ENCODE measurements around the gene USP16. TPM values are rescaled to one million over a fixed set of nuclear protein-coding genes. Genes with fewer than 3 reads are reported as not detected.

USP16 gene
- total RNA-seq, 1 experiment from 2014 or later, result 24.6 TPM

GRCh38 chr21:29078869-29079767, 54.6 kb downstream of the USP16 start:
- TF ChIP-seq EZH2 (IDR thresholded peaks at IDR 0.05; ENCODE audit: low read depth) (no peak), CTCF (conservative IDR thresholded peaks at IDR 0.05) (no peak)
- H2AFZ ChIP-seq, result no peak overlapping the region
- H3K79me2 ChIP-seq (ENCODE audit: low read depth), result no peaks in the 10 kb centered on the region
- no TSS peak for BruUV-seq (replicated peaks)
- intact Hi-C loops (cut with micrococcal nuclease; ENCODE audit: unreplicated experiment), result no loop called here
- H3K9me3 ChIP-seq (ENCODE audit: insufficient read depth, low read depth), result no peaks in the 10 kb centered on the region
- H4K20me1 ChIP-seq (ENCODE audit: insufficient read depth), result no peaks in the 10 kb centered on the region
- H3K4me3 ChIP-seq, result no peak overlapping the region
- H3K27ac ChIP-seq, result no peak overlapping the region
- no peak for DNase-seq
- POLR2A ChIA-PET (ENCODE audit: unreplicated experiment), result no interaction called here
- 0 out of 2 replicates have a peak, but pooled peaks cover 7% of the 10 kb centered on the region for H3K4me1 ChIP-seq (replicated peaks; ENCODE audit: insufficient read depth)
- no peak overlapping the region for H3K4me2 ChIP-seq
- H3K36me3 ChIP-seq (ENCODE audit: low read depth), result no peaks in the 10 kb centered on the region
- CTCF ChIA-PET, result no interaction called here
- no peaks in the 10 kb centered on the region for H3K27me3 ChIP-seq (ENCODE audit: insufficient read depth, low read depth)
- H3F3A ChIP-seq (ENCODE audit: insufficient read depth, low read depth), result peaks cover 8% of the 10 kb centered on the region
- no peaks in the 10 kb centered on the region for H3K9me2 ChIP-seq (ENCODE audit: insufficient read depth)

- H3K4me1 ChIP-seq (replicated peaks; ENCODE audit: insufficient read depth), result 0 out of 2 replicates have a peak, but pooled peaks cover 3% of the 10 kb centered on the region
- no peak overlapping the region for H2AFZ ChIP-seq
- no peaks in the 10 kb centered on the region for H3K9me3 ChIP-seq (ENCODE audit: insufficient read depth, low read depth)
- TF ChIP-seq EZH2 (IDR thresholded peaks at IDR 0.05; ENCODE audit: low read depth), result no peak
- TF ChIP-seq CTCF (conservative IDR thresholded peaks at IDR 0.05), result no peak
- H3F3A ChIP-seq (ENCODE audit: insufficient read depth, low read depth), result peaks cover 8% of the 10 kb centered on the region
- H3K4me3 ChIP-seq, result no peak overlapping the region
- no peaks in the 10 kb centered on the region for H3K79me2 ChIP-seq (ENCODE audit: low read depth)
- no peaks in the 10 kb centered on the region for H3K27me3 ChIP-seq (ENCODE audit: insufficient read depth, low read depth)
- H3K9me2 ChIP-seq (ENCODE audit: insufficient read depth), result no peaks in the 10 kb centered on the region
- ChIA-PET CTCF (no interaction called here), POLR2A (ENCODE audit: unreplicated experiment) (no interaction called here)
- H3K36me3 ChIP-seq (ENCODE audit: low read depth), result no peaks in the 10 kb centered on the region
- no peaks in the 10 kb centered on the region for H4K20me1 ChIP-seq (ENCODE audit: insufficient read depth)
- no peak overlapping the region for H3K4me2 ChIP-seq
- H3K27ac ChIP-seq, result no peak overlapping the region
- intact Hi-C loops (cut with micrococcal nuclease; ENCODE audit: unreplicated experiment), result no loop called here
- no peak for DNase-seq
- BruUV-seq (replicated peaks), result no TSS peak
Measured at GRCh38 chr21:29080454-29080941, 56.0 kb downstream of the USP16 start.

GRCh38 chr21:29082046-29082815, 57.8 kb downstream of the USP16 start:
- Histone ChIP-seq H3K36me3 (ENCODE audit: low read depth) (no peaks in the 10 kb centered on the region), H3F3A (ENCODE audit: insufficient read depth, low read depth) (no peaks in the 10 kb centered on the region), H3K27ac (no peak overlapping the region), H3K9me3 (ENCODE audit: insufficient read depth, low read depth) (no peaks in the 10 kb centered on the region), H2AFZ (no peak overlapping the region), H3K27me3 (ENCODE audit: insufficient read depth, low read depth) (no peaks in the 10 kb centered on the region), H3K4me1 (replicated peaks; ENCODE audit: insufficient read depth) (no peaks in the 10 kb centered on the region), H3K4me2 (no peak overlapping the region), H4K20me1 (ENCODE audit: insufficient read depth) (no peaks in the 10 kb centered on the region), H3K9me2 (ENCODE audit: insufficient read depth) (no peaks in the 10 kb centered on the region), H3K4me3 (no peak overlapping the region), H3K79me2 (ENCODE audit: low read depth) (no peaks in the 10 kb centered on the region)
- DNase-seq, result no peak
- BruUV-seq (replicated peaks), result no TSS peak
- ChIA-PET POLR2A (ENCODE audit: unreplicated experiment) (no interaction called here), CTCF (no interaction called here)
- intact Hi-C loops (cut with micrococcal nuclease; ENCODE audit: unreplicated experiment), result no loop called here
- no peak for TF ChIP-seq EZH2 (IDR thresholded peaks at IDR 0.05; ENCODE audit: low read depth)
- TF ChIP-seq CTCF (conservative IDR thresholded peaks at IDR 0.05), result no peak

Measured in PC-9 (cell line).